IMR-90 (cell line): ENCODE measurements around the gene SLC37A1. TPM values are rescaled to one million over a fixed set of nuclear protein-coding genes. Genes with fewer than 3 reads are reported as not detected.

Source experiments
- ATAC-seq: fragments of 200-7000 bp; cut with Tn5 transposase; 2 replicates; pipeline ENCODE4 v1.9.1; 2020; ENCODE audit warnings: low read depth, mild to moderate bottlenecking, moderate library complexity
- BruUV-seq: library from RNA; stranded (reverse); fragments of 400-500 nt; replicated peaks from 2 replicates; lab custom pipeline; 2021; lab: Mats Ljungman, UMichigan
- CTCF ChIA-PET: fragments of 300-600 bp; formaldehyde crosslinking; extraction: SDS; loops from one replicate; lab custom pipeline; 2021; ENCODE audit warnings: antibody characterized with exemption; lab: Yijun Ruan, JAX
- POLR2A ChIA-PET: fragments of 300-600 bp; sonication (Branson Sonifier 250); formaldehyde crosslinking; loops from one replicate; lab custom pipeline; 2022; ENCODE audit warnings: antibody characterized with exemption; ENCODE audit not compliant: unreplicated experiment; lab: Charles Lee
- DNase-seq: peaks from one replicate; pipeline ENCODE4 v3.0.0; 2013
- H2AFZ ChIP-seq: replicated peaks from 2 replicates; pipeline ENCODE3; 2013; ENCODE audit warnings: low read length, mild to moderate bottlenecking; ENCODE audit not compliant: poor library complexity
- H2AK5ac ChIP-seq: 2 replicates; pipeline ENCODE4 v1.6.1; 2013; ENCODE audit warnings: low read depth, low read length, inconsistent platforms
- H2AK9ac ChIP-seq: replicated peaks from 2 replicates; pipeline ENCODE3; 2013; ENCODE audit warnings: mild to moderate bottlenecking, low read depth, low read length, moderate library complexity; ENCODE audit not compliant: poor library complexity
- H2BK120ac ChIP-seq: 2 replicates; pipeline ENCODE4 v1.6.1; 2013; ENCODE audit warnings: low read depth, low read length, inconsistent platforms
- H2BK15ac ChIP-seq: 3 replicates; pipeline ENCODE4 v1.6.1; 2013; ENCODE audit warnings: low read depth, low read length, inconsistent platforms
- H2BK20ac ChIP-seq: 2 replicates; pipeline ENCODE4 v1.6.1; 2013; ENCODE audit warnings: low read depth, mild to moderate bottlenecking, inconsistent platforms, low read length, moderate library complexity
- H2BK5ac ChIP-seq: 2 replicates; pipeline ENCODE4 v1.6.1; 2013; ENCODE audit warnings: mild to moderate bottlenecking, low read depth, low read length, inconsistent platforms; ENCODE audit not compliant: poor library complexity, severe bottlenecking
- H3K14ac ChIP-seq: replicated peaks from 2 replicates; pipeline ENCODE4 v1.6.1; 2013; ENCODE audit warnings: low read depth, low read length, inconsistent platforms
- H3K18ac ChIP-seq: 2 replicates; pipeline ENCODE4 v1.6.1; 2013; ENCODE audit warnings: low read depth, low read length, control low read depth
- H3K23ac ChIP-seq: 2 replicates; pipeline ENCODE4 v1.6.1; 2013; ENCODE audit warnings: low read depth, low read length, inconsistent platforms
- H3K27ac ChIP-seq: 2 replicates; pipeline ENCODE4 v1.5.1; 2013; ENCODE audit warnings: mild to moderate bottlenecking, control low read depth, low read length; ENCODE audit not compliant: insufficient read depth
- H3K27me3 ChIP-seq: 2 replicates; pipeline ENCODE4 v1.6.1; 2013; ENCODE audit warnings: low read length; ENCODE audit not compliant: control insufficient read depth, insufficient read depth
- H3K36me3 ChIP-seq: 2 replicates; pipeline ENCODE4 v1.6.1; 2013; ENCODE audit warnings: low read length, mixed read lengths; ENCODE audit not compliant: control insufficient read depth, insufficient read depth
- H3K4ac ChIP-seq: 2 replicates; pipeline ENCODE4 v1.6.1; 2013; ENCODE audit warnings: low read depth, low read length, inconsistent platforms
- H3K4me1 ChIP-seq: 2 replicates; pipeline ENCODE4 v1.6.1; 2013; ENCODE audit warnings: low read length, mixed read lengths; ENCODE audit not compliant: control insufficient read depth, insufficient read depth
- H3K4me2 ChIP-seq: 2 replicates; pipeline ENCODE4 v1.6.1; 2013; ENCODE audit warnings: low read depth, mild to moderate bottlenecking, control low read depth, low read length, moderate library complexity
- H3K4me3 ChIP-seq: 2 replicates; pipeline ENCODE4 v1.5.1; 2013; ENCODE audit warnings: low read depth, mild to moderate bottlenecking, control low read depth, low read length, moderate library complexity; ENCODE audit not compliant: insufficient read depth
- H3K56ac ChIP-seq: 2 replicates; pipeline ENCODE4 v1.6.1; 2013; ENCODE audit warnings: low read length, inconsistent platforms; ENCODE audit not compliant: insufficient read depth; ENCODE audit errors: extremely low read depth
- H3K79me1 ChIP-seq, 2 experiments: 2 replicates each; pipeline ENCODE4 v1.6.1; 2013; ENCODE audit warnings: low read length in 2 of 2, inconsistent platforms in 1 of 2, low read depth in 1 of 2
- H3K9ac ChIP-seq: 2 replicates; pipeline ENCODE4 v1.6.1; 2013; ENCODE audit warnings: low read depth, low read length, control low read depth
- H3K9me1 ChIP-seq: 2 replicates; pipeline ENCODE4 v1.6.1; 2013; ENCODE audit warnings: low read length, inconsistent platforms; ENCODE audit not compliant: insufficient read depth
- H3K9me3 ChIP-seq: 2 replicates; pipeline ENCODE4 v1.6.1; 2013; ENCODE audit warnings: low read length; ENCODE audit not compliant: control insufficient read depth, insufficient read depth
- H4K20me1 ChIP-seq: 2 replicates; pipeline ENCODE4 v1.6.1; 2013; ENCODE audit warnings: low read length, inconsistent platforms; ENCODE audit not compliant: insufficient read depth
- H4K5ac ChIP-seq: 2 replicates; pipeline ENCODE4 v1.6.1; 2013; ENCODE audit warnings: mild to moderate bottlenecking, low read depth, low read length, control low read depth
- H4K8ac ChIP-seq, 2 experiments: 2 replicates each; pipeline ENCODE4 v1.6.1; 2013; ENCODE audit warnings: low read depth in 2 of 2, low read length in 2 of 2, control low read depth in 1 of 2, inconsistent platforms in 1 of 2
- H4K91ac ChIP-seq: 2 replicates; pipeline ENCODE4 v1.6.1; 2013; ENCODE audit warnings: low read depth, low read length, inconsistent platforms; ENCODE audit not compliant: insufficient read depth
- BHLHE40 ChIP-seq: fragments of 150-350 bp; IDR thresholded peaks from 2 replicates; pipeline ENCODE4 v1.6.1; 2016; ENCODE audit warnings: mild to moderate bottlenecking, low read depth, low read length
- CEBPB ChIP-seq: IDR thresholded peaks from 2 replicates; pipeline ENCODE4 v1.6.1; 2012; ENCODE audit warnings: low read depth, low read length, improper control_type of control experiment
- CHD1 ChIP-seq: IDR thresholded peaks from 2 replicates; pipeline ENCODE4 v1.6.1; 2012; ENCODE audit warnings: low read depth, low read length, improper control_type of control experiment
- CTCF ChIP-seq: conservative IDR thresholded peaks from 2 replicates; pipeline ENCODE4 v1.5.1; 2012; ENCODE audit warnings: mild to moderate bottlenecking, low read depth, low read length, improper control_type of control experiment
- ELK1 ChIP-seq: fragments of 150-350 bp; IDR thresholded peaks from 2 replicates; pipeline ENCODE4 v1.6.1; 2016; ENCODE audit warnings: low read depth, mild to moderate bottlenecking, low read length, moderate library complexity, borderline replicate concordance
- FOS ChIP-seq: fragments of 150-350 bp; IDR thresholded peaks from 2 replicates; pipeline ENCODE4 v1.6.1; 2016; ENCODE audit warnings: low read depth, low read length
- MAFK ChIP-seq: IDR thresholded peaks from 2 replicates; pipeline ENCODE4 v1.6.1; 2012; ENCODE audit warnings: low read depth, low read length, improper control_type of control experiment
- MAZ ChIP-seq: IDR thresholded peaks from 2 replicates; pipeline ENCODE4 v1.6.1; 2012; ENCODE audit warnings: low read depth, mild to moderate bottlenecking, low read length, improper control_type of control experiment, moderate library complexity, borderline replicate concordance
- MXI1 ChIP-seq: IDR thresholded peaks from 2 replicates; pipeline ENCODE4 v1.6.1; 2012; ENCODE audit warnings: low read depth, mild to moderate bottlenecking, low read length, moderate library complexity, borderline replicate concordance
- NFE2L2 ChIP-seq: fragments of 150-350 bp; IDR thresholded peaks from 2 replicates; pipeline ENCODE4 v1.6.1; 2016; ENCODE audit warnings: low read depth, mild to moderate bottlenecking, low read length
- POLR2A ChIP-seq: IDR thresholded peaks from 2 replicates; pipeline ENCODE4 v1.6.1; 2012; ENCODE audit warnings: mild to moderate bottlenecking, low read depth, low read length
- RAD21 ChIP-seq: IDR thresholded peaks from 2 replicates; pipeline ENCODE4 v1.6.1; 2012; ENCODE audit warnings: low read length, improper control_type of control experiment
- RCOR1 ChIP-seq: IDR thresholded peaks from 2 replicates; pipeline ENCODE4 v1.6.1; 2012; ENCODE audit warnings: mild to moderate bottlenecking, low read length, improper control_type of control experiment; ENCODE audit not compliant: insufficient replicate concordance
- RFX5 ChIP-seq: IDR thresholded peaks from 2 replicates; pipeline ENCODE4 v1.8.0; 2012; ENCODE audit warnings: low read depth, mild to moderate bottlenecking, low read length, moderate library complexity
- SMC3 ChIP-seq: fragments of 150-350 bp; IDR thresholded peaks from 2 replicates; pipeline ENCODE4 v1.6.1; 2016; ENCODE audit warnings: low read depth, mild to moderate bottlenecking, antibody characterized with exemption, low read length, moderate library complexity
- USF2 ChIP-seq: fragments of 150-350 bp; IDR thresholded peaks from 2 replicates; pipeline ENCODE4 v1.6.1; 2017; ENCODE audit warnings: mild to moderate bottlenecking, antibody characterized with exemption, low read length, low read depth
- WGBS, 2 experiments: methylation state at CpG; one replicate each; pipeline versions ENCODE4 v1.1.5 to v1.1.7; 2013; ENCODE audit warnings: missing lambda C conversion rate in 2 of 2; ENCODE audit not compliant: insufficient read length in 1 of 2; ENCODE audit errors: extremely low coverage in 2 of 2; 5-methylcytosine and 5-hydroxymethylcytosine counted together
- dilution Hi-C: fragments of 300-500 bp; cut with HindIII; formaldehyde crosslinking; loops from one replicate; pipeline ENCODE4 v1.14.3; 2018; ENCODE audit warnings: low sequenced_read_pairs; ENCODE audit not compliant: unreplicated experiment
- in situ Hi-C: fragments of 300-500 bp; cut with MboI; formaldehyde crosslinking; loops from 3 replicates; pipeline ENCODE4 v1.14.3; 2019; ENCODE audit warnings: low sequenced_read_pairs, inconsistent platforms, mixed read lengths
- intact Hi-C: fragments of 100-400 bp; cut with micrococcal nuclease; formaldehyde crosslinking; loops from 2 replicates; pipeline ENCODE4 v1.10.0; 2022
- polyA plus RNA-seq, 3 experiments: library from polyadenylated mRNA; depleted of rRNA; stranded (reverse); fragments of >200 nt; gene quantifications; 2 replicates each; pipeline ENCODE4 v1.2.3, GENCODE V29; 2012; ENCODE audit warnings: low replicate concordance in 1 of 3
- total RNA-seq: library from RNA; depleted of rRNA; stranded (reverse); fragments of >200 nt; gene quantifications from 2 replicates; pipeline ENCODE4 v1.2.3, GENCODE V29; 2012

The SLC37A1 gene
- total and polyA plus RNA-seq, 2 of the 4 experiments (the other 2 are of a cell fraction) = 0.36 to 0.48 TPM

- H3K27me3 ChIP-seq = peaks cover 15% of the 10 kb centered on the region
- H3K4me2 ChIP-seq = no peak overlapping the region
- POLR2A ChIA-PET = no interaction called here
- no peak overlapping the region for H2AFZ ChIP-seq
- H2BK20ac ChIP-seq = no peak overlapping the region
- H3K23ac ChIP-seq = no peak overlapping the region
- ATAC-seq (no peak), DNase-seq (no peak)
- no peak overlapping the region for H2AK9ac ChIP-seq
- no peak overlapping the region for H2BK120ac ChIP-seq
- H3K4me1 ChIP-seq = no peaks in the 10 kb centered on the region
- no peaks in the 10 kb centered on the region for H4K20me1 ChIP-seq
- H3K27ac ChIP-seq = no peak overlapping the region
- no peak overlapping the region for H4K91ac ChIP-seq
- dilution Hi-C loops (no loop called here), in situ Hi-C loops (no loop called here), intact Hi-C loops (no loop called here)
- no peak overlapping the region for H3K9ac ChIP-seq
- no peak overlapping the region for H3K4ac ChIP-seq
- H3K14ac ChIP-seq = no peak overlapping the region
- H4K5ac ChIP-seq = no peak overlapping the region
- no peak overlapping the region for H2AK5ac ChIP-seq
- no CpG with 5 or more reads among the region's 4 CpGs for WGBS, 2 experiments
- no peaks in the 10 kb centered on the region for H3K9me1 ChIP-seq
- no peak overlapping the region for H4K8ac ChIP-seq
- CTCF ChIA-PET = no interaction called here
- no peak overlapping the region for H2BK15ac ChIP-seq
- H2BK5ac ChIP-seq = no peak overlapping the region
- TF ChIP-seq RAD21 = no peak
- no peak for TF ChIP-seq MAFK
- no peak for TF ChIP-seq FOS
- TF ChIP-seq ELK1 = no peak
- no peak for TF ChIP-seq MAZ
- no peak for TF ChIP-seq CHD1
- no peak for TF ChIP-seq USF2
- TF ChIP-seq RFX5 = no peak
- TF ChIP-seq CEBPB = no peak
- TF ChIP-seq MXI1 = no peak
- TF ChIP-seq BHLHE40 = no peak
- no peak for TF ChIP-seq NFE2L2
- TF ChIP-seq SMC3 = no peak
- no peak for TF ChIP-seq RCOR1
- no peak for TF ChIP-seq POLR2A
- TF ChIP-seq CTCF = no peak
- no TSS peak for BruUV-seq
- no peak overlapping the region for H3K56ac ChIP-seq
- H3K18ac ChIP-seq = no peak overlapping the region
- H3K4me3 ChIP-seq = no peak overlapping the region
- no peaks in the 10 kb centered on the region for H3K36me3 ChIP-seq
- no peaks in the 10 kb centered on the region for H3K79me1 ChIP-seq
- peaks cover 4% of the 10 kb centered on the region; the same call in 1 of the 2 replicates for H3K9me3 ChIP-seq
These were observed 85.8 kb downstream of the SLC37A1 start for GRCh38 chr21:42599486-42599885.
